ENCODE measurements around the gene CCDC150.

- TF ChIP-seq CTCF (IDR thresholded peaks at IDR 0.05) (no peak), POLR2AphosphoS5 (IDR thresholded peaks at IDR 0.05) (no peak)
Observed at GRCh38 chr2:196696423-196697079, 57.0 kb downstream of the CCDC150 start.

Measured in stomach (tissue), 4 donors.